SKM-1 (cell line): ENCODE results near the gene NXPH3.
"Not testable (repeated sequence)": the region's sequence is repeated elsewhere in the genome, so short reads cannot be mapped to it uniquely, and the experiment has no call there.

ENCODE experiments used
- DNase-seq: peaks from one replicate; lab custom pipeline; 2025; ENCODE audit not compliant: unreplicated experiment; lab: John Stamatoyannopoulos, UW

The NXPH3 gene

DNA sequence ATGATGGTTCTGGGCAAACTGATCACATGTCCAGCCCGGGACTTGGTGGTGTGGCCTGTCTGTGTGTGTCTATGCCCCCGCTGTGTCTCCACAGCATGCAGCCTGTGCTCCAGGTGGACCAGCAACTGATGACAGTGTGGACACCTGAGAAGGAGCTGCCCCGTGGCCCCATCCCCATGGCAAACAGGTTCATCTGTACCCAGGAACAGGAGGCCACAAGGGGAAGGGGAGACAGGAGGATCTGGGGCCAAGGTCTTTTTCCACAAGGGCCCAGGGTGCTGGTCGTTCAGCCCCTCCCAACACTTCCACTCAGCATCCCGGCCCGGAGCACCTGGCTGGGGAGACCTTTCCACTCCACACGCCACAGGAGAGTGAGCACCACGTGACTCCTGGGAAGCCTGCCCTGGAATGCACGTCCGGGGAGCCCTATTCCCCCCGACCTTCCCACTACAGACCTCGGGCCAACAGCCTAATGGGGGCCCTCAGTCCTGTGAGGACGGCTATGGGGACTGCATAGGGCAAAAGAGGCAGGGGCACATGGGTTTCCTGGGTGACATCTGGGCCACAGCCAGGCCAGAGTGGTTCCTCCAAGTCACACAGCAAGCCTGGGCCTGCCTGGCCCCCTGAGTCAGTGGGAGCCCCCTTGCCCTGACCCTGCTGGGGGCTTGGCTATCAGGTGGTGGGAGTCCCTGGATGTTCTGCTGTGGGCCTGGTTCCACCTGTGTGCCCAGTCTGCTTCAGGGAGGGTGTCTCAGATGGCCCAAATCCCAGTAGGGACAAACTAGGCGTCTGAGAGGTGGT is 20.8 kb upstream of the NXPH3 start:
- DNase-seq, result no peak

DNA sequence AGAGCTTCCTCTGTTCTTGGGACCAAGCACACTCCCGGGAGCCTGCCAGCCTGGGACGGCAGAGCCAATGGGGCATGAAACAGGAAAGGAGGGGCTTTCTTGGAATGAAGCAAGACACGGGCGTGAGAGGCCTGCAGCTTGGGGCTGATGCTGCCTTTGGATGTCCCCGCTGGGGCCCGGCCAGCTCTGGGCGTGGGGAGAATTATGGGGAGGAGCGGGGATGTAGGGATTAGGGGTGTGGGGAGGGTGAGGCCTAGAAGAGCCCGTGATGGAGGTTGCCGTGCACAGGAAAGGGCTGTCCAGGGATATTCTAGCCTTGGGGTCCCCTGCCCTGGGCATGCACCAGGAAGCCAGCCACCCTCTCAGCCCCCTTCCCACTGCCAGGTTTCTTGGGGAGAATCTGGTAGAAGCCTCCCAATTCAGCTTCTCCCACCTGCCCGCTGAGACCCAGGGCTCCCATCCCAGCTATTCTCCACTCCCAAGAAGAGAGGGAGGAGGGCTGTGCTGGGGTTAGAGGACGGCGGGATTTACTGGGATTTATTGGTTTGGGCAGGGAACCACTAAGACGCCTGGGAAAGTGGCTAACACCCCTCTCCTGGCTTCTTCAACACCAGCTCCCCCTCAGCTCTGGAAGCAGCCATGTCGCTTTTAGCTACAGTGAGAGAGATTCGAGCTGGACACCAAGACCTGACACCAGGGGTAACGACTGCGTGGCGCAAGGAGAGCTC is 20.0 kb upstream of the NXPH3 start:
- no peak for DNase-seq

DNA sequence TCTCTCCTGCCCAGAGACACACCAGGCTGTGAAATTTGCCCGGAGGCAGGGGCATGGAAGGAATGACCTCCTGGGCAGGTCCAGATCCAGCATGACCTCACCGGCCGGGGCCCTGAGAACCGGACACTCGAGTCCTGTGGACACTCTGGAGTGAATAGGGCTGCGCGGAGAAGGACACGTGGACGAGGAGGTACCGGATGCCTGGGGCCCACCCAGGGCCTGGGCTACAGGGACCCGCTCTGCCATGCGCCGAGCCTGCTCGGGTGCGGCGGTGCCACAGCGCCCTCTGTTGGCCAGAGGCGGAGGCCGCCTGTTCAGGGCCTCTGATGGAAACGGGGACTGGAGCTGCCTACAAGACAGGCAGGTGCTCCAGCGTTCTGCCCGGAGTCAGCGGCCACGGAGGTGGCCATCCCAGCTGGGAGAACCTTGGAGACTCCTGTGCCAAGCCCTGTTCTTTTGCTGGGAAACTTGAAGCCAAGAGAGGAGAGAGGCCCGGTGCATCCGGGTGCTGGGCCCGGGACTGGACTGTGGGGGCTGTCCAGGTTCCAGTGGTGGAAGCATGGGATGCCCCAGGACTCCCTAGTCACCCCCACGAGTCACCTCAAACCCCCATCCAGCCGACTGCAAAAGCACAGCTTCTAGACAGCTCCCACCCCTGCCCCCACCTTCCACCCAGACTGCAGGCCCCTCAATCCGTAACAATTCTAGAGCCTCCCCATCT is 19.3 kb upstream of the NXPH3 start:
- DNase-seq, result peak; percentile 63

DNA sequence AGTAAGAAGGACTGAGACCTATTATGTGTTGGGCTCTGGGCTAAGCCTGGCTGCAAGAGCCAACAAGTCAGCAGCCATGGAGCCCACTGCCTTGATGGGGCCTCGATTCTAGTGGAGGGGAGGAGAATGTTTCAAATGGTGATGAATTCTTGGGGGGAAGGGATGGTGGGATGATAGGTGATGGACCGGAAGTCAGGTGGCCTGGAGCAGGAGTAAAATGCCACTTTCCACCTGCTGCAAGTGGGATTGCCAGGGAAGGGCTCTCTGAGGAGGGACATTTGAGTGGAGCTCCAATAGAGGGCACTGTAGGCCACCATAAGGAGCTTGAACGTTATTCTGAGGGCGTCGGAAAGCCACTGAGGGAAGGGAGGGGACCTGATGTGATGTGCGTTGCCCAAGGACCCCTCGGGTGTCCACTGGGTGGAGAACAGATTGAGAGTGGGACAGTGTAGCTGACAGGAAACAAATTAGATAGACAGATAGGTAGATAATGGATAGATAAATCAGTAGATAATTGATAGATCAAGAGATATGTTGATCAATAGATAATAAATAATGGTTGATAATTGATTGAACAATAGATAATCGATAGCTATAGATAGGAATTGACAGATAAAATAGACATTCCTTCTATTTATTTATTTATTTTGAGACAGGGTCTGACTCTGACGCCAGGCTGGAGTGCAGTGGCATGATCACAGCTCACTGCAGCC is 18.2 kb upstream of the NXPH3 start:
- peak; percentile 49 for DNase-seq

DNA sequence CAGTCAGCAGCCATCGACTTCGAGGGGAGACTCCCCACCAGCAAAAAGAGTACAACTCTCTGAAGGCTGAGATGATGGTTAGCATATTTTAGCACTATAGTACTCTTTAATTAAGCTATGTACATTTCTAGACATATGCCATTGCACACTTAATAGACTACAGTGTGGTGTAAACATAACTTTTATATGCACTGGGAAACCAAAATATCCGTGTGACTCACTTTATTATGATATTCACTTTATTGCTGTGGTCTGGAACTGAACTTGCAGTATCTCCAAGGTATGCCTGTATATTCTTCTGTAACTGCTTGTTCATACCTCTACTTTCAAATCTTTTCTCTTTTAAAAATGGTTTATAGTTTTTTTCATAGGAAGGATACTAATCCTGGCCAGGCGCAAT is 11.0 kb upstream of the NXPH3 start:
- no peak for DNase-seq

DNA sequence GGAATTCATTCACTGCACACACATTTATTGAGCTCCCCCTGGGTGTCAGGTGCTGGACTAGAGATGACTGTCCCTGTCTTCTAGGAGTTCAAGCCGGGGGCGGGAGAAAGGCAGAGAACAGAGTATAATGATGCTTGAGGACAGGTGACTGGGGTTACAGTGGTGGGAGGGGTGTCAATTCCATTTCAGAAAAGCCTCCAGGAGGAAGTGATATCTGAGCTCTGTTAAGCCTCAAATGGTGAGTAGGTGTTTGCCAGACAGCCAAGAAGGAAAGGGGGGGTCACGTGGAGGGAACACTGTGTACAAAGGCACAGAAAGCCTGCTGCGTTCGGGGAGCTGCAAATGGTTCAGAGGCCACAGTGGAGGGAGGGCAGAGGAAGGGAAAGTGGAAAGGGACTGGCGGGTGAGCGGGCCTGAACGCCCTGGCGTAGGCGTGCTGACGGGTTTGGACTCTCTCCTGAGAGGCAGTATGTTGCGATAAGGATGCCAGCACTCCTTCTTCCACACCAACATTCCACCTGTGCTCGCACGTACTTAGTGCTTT is 9.7 kb upstream of the NXPH3 start:
- DNase-seq, result no peak

DNA sequence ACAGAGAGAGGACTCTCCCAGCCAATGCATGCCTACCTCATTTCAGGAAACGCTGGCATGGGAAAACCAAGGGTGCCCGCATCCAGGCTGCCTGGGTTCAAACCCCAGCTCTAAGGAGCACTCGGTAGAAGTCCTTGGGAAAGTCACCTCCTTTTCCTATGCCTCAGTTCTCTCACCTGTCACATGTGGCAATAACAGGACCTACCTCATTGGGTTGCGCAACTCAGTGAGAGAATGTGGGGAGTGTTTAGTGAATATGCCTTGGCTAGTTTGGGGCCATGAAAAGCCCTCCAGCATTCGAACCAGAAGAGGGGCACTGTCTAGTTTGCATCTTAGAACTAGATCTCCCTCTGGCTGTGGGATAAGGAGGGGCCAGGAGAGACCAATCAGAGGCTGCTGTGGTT is 9.0 kb upstream of the NXPH3 start:
- DNase-seq, result no peak

DNA sequence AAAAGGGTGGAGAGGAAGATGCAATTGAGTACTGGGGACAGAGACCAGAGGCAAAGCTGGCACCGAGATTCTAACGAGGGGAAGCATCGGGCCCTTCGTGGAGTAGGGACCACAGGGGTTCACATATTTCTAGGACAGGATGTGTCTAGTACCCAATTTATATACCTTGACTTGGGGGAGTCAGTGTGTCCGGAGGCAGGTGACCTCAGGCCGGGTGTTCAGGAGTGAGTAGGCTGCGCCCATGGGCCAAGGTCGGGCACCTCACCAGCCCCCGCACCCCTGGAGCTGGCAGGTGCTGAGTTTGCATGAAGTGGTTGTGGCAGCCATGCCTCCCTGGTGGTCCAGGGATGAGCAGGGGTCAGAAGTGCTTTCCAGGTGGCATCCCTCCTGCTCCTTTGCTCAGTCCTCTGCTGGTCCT is 8.6 kb upstream of the NXPH3 start:
- DNase-seq, result no peak

DNA sequence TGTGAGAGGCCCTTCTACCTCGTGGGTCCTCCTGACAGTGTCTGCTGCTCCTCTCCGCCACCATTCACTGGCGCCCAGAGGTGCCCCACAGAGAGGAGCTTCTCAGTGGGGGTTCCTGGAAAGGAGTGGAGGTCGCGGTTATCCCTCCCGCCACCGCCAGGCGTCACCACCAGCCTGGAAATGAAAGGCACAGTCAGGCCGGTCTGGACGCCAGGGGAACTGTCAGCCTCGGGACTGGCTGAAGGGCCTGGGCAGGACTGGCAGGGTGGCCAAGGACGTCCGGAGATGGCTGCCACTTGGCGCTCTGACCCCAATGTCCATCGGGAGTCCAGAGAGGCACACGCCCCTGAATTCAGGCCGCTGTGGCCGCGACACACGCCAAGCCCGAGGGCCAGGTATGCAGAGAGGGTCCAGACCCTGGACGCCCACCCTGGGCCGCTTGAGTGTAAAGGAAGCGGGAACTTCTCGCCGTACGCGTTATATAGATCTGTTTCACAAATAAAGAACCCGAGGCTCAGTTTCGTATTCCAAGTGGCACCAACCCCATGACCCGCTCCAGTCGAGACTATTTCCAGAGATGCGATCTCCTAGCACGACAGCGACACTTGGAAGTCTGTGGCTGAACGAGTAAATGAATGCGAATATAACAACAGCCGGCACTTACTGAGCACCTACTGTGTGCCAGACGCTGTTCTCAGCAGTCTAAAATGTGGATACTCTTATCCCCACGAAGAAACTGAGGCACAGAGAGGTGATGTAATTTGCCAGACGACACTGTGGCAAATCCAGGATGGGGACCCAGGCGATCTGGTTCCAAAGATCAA is 7.6 kb upstream of the NXPH3 start:
- peak; percentile 69 for DNase-seq

DNA sequence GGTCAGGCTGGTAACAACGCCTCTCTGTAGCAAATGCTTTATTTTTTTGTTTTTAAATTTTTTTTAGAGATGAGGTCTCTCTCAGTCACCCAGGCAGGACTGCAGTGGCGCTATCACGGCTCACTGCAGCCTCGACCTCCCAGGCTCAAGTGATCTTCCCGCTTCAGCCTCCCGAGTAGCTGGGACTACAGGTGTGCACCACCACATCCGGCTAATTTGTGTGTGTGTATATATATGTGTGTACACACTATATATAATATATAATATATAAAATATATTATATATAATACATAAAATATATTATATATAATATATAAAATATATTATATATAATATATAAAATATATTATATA is 7.0 kb upstream of the NXPH3 start:
- not testable (repeated sequence) for DNase-seq

DNA sequence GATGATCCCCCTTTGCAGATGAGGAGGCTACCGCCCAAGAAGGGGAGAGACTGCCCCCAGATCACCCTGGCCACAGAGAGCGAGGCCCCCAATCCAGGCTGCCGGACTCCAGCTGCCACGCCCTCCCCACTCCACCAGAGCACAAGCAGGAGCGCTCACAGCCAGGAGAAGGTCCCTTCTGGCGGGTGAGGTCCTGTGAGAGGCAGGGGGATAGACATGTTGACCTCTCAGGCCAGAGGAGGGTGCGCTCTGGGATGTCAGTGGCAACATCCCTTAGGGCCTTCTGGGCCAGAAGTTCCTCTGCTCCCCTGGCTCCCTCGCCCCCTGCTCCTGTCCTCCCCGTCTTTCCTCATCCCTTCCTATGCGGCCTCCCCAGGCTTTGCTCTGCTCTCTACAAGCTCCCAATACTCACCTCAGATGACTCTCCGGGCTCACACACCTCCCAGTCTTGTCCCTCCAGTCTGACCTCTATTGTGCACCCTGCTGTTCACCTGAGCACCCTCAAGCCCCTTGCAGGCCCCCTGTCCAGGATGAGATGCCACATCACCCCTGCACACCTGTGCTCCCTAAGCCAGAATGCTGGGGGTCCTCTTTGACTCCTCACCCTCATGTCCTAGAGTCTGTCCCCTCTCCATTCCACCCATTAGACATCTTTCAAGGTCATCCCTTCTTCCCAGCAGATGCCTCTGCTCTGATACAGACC is 5.0 kb upstream of the NXPH3 start:
- no peak for DNase-seq

DNA sequence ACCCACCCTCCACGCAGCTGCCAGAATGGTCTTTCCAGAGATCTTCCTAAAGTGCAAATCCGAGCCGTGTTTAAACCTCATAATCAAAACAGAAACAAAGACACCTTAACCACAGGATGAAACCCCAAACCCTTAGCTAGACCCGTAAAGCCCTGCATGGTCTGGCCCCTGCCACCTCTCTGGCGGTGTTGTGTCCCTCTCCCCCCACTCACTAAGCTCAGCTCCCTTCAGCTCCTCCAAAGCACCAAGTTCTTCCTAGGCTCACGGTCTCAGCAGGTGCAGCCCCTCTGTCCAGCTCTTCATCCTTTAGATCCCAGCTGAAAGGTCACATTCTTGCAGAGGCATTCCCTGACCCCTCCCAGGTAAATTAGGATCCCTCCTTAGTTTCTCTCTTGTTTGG is 4.4 kb upstream of the NXPH3 start:
- no peak for DNase-seq

DNA sequence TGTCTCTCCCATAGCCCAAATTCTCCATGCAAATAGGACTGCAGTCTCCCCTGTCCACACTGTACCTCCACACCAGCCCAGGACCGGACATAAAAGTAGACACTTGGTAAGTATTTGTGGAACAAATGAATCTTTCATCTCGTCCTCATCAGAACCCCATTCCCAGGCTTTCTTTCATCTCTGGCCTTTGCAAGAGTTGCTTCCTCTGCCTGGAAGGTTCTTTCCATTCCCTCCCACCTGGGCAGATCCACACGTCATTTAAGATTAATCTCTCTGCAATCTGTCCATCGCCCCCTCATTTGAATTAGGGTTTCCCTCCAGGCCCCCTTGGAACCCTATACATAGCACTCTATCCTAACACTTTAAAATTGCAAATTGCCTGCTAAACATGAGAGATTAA is 3.9 kb upstream of the NXPH3 start:
- no peak for DNase-seq

DNA sequence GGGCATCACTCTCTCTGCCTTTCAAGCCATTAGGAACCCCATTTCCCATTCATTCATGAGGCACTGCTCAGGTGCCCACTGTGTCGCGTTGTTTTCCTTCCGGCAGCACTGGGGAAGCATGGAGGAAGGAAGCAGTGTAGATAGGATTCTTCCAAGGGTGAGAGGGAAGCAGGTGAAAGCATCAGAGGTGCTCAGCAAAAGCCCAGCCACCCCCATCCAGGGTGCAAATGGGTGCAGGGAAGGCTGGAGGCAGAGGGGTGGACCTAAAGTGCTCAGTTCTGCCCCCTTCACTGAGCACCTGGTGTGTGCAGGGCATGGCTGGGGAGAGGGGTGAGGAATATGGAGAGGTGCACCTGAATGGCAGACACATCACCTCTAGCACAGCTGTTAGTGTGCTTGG is 3.4 kb upstream of the NXPH3 start:
- DNase-seq, result no peak

DNA sequence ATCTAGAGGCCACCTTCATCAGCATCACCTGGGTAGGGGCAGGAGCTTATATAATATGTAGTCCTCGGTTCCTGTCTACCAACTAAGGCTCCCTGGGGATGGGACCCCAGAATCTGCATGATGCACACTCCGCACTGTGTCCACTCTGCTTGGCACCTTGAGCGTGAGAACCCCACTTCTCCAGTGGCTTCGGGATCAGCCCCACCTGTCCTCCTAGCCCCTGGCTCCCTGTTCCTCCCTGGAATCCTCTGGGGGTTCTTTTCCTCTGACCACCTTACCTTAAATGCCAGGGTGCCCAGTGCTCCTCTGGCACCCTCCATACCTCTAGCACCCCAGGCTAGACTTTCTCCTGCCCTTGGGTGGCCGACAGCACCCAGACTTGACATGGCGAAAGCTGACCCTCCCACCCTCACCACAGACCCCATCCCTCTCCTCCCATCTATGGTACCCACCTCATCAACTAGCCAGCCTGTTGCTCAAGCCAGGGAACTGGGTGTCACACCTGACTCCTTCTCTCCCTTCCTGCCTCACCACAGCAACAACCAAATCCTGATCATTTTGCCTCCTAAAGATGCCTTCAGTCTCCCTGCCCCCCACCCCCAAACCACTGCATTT is 2.8 kb upstream of the NXPH3 start:
- no peak for DNase-seq

DNA sequence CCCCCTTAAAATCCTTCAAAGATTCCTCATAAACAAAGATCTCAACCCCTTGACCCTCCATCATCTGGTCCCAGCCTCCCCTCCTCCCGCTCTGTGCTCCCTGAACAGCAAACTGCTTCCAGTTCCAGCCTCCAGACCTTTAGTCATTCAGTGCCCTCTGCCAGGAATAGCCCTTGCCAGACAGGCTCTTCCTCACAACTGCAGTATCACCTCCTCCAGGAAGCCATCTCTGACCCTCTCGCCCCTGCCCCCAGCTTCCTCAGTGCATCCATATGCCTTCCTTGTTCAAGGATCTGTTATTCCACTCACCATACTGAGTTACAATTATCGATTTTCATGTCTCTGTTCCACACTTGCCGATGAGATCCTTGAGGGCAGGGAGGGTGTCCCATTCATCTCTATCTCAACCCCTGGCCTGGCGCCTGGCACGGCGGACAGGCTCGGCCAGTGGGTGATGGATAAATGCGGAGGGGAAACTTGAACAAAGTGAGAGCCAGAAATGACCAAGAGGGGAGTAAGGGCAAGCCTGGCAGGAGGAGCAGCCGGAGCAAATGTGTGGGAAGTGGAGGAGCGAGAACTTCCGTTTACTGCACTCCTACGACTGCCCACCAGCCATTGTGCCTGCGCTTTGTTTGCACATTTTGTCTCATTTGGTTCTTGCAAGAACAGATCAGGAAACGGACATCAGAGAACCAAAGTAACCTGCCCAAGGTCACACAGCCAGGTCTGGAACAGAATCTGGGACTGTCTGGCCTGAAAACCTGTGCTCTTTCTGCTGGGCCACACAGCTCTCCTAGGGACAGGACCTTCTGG is 2.0 kb upstream of the NXPH3 start:
- no peak for DNase-seq

DNA sequence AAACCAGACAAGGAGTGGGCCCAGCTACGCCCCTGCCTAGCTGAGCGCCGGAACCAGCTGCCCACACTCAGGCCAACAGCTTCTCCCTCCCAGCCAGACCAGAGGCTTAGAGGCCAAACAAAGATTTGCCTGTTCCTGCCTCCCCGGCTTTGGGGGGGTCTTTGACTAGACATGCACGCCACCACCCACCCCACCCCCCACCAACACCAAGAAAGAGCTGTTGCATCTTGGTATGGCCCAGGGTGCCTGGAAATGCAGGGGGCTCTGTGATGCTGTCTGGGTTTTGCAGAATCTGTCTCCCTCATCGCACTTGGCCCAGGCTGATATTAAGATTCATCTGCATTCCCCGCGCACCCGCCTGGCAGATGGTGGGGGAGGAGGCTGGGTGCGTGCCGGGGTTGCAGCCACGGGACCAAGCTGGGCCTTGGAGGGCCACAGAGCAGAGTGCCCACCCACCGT is 1.3 kb upstream of the NXPH3 start:
- no peak for DNase-seq

DNA sequence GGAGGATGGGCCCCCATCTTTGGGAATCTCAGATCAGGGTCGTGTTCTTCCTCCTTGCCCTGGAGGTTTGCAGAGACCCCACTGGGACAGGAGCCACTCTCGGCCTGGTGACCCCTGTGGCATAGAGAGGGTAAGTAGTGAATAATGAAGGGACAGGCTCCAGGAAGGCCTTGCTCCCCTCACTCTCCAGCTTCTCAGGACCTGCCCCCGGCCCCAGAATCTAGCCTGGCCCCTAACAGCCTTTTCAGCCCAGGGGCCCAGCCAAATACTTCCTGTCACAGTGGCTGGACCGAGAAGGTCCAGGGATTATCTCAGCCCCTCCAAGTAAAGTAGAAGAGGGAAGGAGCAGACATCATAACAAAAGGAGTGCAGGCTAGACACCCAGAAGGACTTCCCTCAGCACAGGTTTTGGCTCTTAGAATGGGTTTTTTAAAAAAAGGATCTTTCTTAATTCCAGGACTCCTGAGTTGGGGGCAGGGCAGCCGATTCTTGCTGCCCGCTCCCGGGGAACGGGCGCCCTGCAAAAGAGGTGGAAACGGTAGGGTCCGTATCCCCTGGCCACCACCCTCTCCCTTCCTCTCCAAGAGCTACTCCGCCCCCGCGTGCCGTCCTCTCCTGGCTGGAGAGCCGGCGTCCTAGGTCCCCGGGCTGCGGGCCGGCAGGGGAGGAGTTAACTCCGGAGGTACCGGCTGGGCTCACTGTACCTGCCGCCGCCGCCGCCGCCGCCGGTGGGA is 559 bp upstream of the NXPH3 start:
- no peak for DNase-seq
